HUES64 (cell line): ENCODE results near the gene ATP9A.

Experiments used
- H3K27ac ChIP-seq: 2 replicates; pipeline ENCODE4 v1.7.0; 2013; ENCODE audit warnings: low read depth, low read length, inconsistent platforms
- H3K27me3 ChIP-seq: 2 replicates; pipeline ENCODE4 v1.6.1; 2013; ENCODE audit warnings: mild to moderate bottlenecking, low read length; ENCODE audit not compliant: insufficient read depth
- H3K36me3 ChIP-seq: 2 replicates; pipeline ENCODE4 v1.6.1; 2013; ENCODE audit warnings: mild to moderate bottlenecking, low read length; ENCODE audit not compliant: insufficient read depth
- H3K4me1 ChIP-seq: 2 replicates; pipeline ENCODE4 v1.6.1; 2013; ENCODE audit warnings: mild to moderate bottlenecking, low read length, moderate library complexity; ENCODE audit not compliant: insufficient read depth
- H3K4me3 ChIP-seq: 2 replicates; pipeline ENCODE4 v1.5.1; 2013; ENCODE audit warnings: mild to moderate bottlenecking, low read length, moderate library complexity
- H3K9ac ChIP-seq: 2 replicates; pipeline ENCODE4 v1.6.1; 2013; ENCODE audit warnings: mild to moderate bottlenecking, low read depth, low read length
- H3K9me3 ChIP-seq: 2 replicates; pipeline ENCODE4 v1.6.1; 2013; ENCODE audit warnings: low read depth, low read length; ENCODE audit not compliant: insufficient read depth
- WGBS: fragments of 150-250, 120-280 bp; methylation state at CpG from one replicate; pipeline ENCODE4 v1.1.7; 2013; ENCODE audit warnings: missing lambda C conversion rate; 5-methylcytosine and 5-hydroxymethylcytosine counted together

The ATP9A gene

DNA sequence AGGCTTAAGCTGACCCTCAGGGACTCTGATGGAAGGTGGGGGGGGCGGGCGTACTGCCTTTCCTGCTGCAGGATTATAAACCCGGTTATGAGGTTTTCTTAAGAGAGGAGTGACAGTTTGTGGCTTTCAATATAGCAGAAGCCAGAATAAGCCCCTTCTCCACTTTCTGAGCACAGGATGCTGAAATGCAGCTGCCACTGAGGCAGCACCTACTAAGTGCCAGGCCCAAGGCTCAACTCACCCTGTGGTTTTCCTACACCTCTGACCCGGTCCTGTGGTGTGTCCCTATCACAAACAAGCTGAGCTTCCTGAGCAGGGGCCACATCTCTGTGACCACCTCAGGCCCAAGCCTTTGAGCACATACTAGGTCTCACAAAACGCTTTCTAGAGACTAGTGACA lies 166.1 kb downstream of the ATP9A start:
- peaks cover 13% of the 10 kb centered on the region for H3K4me1 ChIP-seq
- H3K4me3 ChIP-seq: no peak overlapping the region
- no peaks in the 10 kb centered on the region for H3K27me3 ChIP-seq
- H3K36me3 ChIP-seq: no peaks in the 10 kb centered on the region
- no peak overlapping the region for H3K27ac ChIP-seq
- H3K9ac ChIP-seq: no peak overlapping the region
- no peaks in the 10 kb centered on the region for H3K9me3 ChIP-seq
- 93% methylated on average over 5 of the region's 5 CpGs for WGBS

DNA sequence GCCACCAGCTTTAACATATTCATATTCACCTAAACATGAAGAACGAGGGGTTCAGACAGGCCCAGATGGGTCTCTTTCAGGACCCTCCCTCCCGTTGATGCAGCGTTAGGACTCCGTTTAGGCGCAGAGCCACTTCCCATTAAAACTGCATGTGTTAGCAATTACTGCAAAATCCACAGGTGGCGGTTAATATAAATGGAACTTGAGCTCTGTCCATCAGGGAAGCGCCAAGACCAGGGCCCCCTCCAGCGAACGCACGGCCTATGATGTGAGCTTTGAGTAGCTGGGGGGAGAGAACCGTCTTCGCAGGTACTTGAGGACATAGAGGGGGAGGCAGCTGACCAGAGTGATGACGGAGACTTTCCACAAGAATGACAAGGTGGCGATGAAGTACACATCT lies 167.2 kb downstream of the ATP9A start:
- Histone ChIP-seq H3K9me3 (no peaks in the 10 kb centered on the region), H3K27ac (no peak overlapping the region), H3K4me1 (peaks cover 16% of the 10 kb centered on the region), H3K27me3 (no peaks in the 10 kb centered on the region), H3K4me3 (no peak overlapping the region), H3K9ac (no peak overlapping the region), H3K36me3 (no peaks in the 10 kb centered on the region)
- 93% methylated on average over 14 of the region's 14 CpGs for WGBS

GRCh38 chr20:51600016-51600420 lies 168.2 kb downstream of the ATP9A start:
- Histone ChIP-seq H3K36me3 (no peaks in the 10 kb centered on the region), H3K9me3 (no peaks in the 10 kb centered on the region), H3K27ac (no peak overlapping the region), H3K4me3 (no peak overlapping the region), H3K27me3 (no peaks in the 10 kb centered on the region), H3K9ac (no peak overlapping the region), H3K4me1 (peaks cover 16% of the 10 kb centered on the region)
- 80% methylated on average over 7 of the region's 7 CpGs for WGBS

DNA sequence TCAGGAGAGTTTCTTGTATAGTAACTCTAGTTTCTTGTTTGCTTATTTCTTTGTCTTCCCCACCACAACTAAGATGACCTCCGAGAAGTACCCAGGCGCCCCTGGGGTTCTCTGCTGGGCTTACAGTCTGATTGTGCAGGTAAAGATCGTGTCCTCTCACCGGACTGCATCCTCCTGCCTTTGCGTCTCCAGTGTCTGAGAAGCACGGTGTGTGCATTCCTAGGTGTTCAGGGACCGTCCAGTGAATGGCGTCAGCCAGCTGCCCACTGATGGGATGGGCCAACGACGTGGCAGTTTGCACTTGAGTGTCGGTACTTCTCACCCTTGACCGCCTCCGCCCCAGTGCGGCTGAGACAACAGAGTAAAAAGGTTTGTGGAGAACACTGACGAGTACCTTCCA lies 169.6 kb downstream of the ATP9A start:
- Histone ChIP-seq H3K27ac (no peak overlapping the region), H3K9ac (no peak overlapping the region), H3K4me3 (no peak overlapping the region), H3K36me3 (no peaks in the 10 kb centered on the region), H3K4me1 (peaks cover 23% of the 10 kb centered on the region), H3K9me3 (no peaks in the 10 kb centered on the region), H3K27me3 (no peaks in the 10 kb centered on the region)
- whole genome bisulfite sequencing: 95% methylated on average over 15 of the region's 15 CpGs

DNA sequence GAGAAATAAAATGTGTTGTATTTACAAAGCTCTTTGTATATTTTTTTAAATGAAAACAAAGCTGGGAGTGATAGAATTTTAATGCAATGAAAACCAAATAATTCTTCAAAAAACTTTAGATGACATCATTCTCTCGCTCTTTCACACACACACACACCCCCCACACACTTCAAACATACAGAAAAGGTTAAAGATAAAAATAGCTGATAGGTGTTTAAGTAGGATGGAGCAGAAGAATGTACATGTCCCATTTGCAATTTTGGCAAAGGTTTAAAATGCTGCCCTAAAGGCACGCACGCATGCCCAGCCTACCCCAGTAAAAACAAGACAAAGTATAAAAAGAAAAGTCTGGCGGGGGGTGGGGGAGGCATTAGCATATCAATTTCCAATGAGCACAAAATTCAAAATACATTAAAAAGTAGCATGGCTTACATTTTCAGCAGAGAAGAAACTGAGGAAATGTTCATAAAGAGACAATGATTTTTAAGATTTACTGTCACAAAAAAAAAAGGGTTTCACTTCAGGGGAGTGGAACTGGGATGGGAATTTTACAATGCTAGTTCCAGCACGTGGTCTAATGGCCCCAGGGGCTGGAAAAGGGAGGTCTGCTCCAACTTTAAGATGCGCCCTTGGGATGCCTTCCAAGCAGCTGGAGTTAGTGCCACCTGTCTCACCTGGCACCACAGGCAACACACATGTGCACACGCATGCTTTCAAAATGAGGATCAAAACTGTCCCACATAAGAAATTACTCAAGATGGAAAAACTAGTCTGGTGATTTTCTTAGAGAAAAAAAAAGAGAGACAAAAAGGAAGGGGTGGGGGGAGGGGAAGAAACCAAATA lies 170.6 kb downstream of the ATP9A start:
- no peaks in the 10 kb centered on the region for H3K36me3 ChIP-seq
- H3K27me3 ChIP-seq: no peaks in the 10 kb centered on the region
- H3K27ac ChIP-seq: no peak overlapping the region
- H3K4me3 ChIP-seq: no peak overlapping the region
- 56% methylated on average over 5 of the region's 7 CpGs for WGBS
- no peak overlapping the region for H3K9ac ChIP-seq
- H3K4me1 ChIP-seq: peaks cover 23% of the 10 kb centered on the region
- H3K9me3 ChIP-seq: no peaks in the 10 kb centered on the region

GRCh38 chr20:51596668-51597388 lies 171.4 kb downstream of the ATP9A start:
- H3K27ac ChIP-seq: no peak overlapping the region
- 82% methylated on average over 13 of the region's 14 CpGs for WGBS
- H3K9ac ChIP-seq: no peak overlapping the region

DNA sequence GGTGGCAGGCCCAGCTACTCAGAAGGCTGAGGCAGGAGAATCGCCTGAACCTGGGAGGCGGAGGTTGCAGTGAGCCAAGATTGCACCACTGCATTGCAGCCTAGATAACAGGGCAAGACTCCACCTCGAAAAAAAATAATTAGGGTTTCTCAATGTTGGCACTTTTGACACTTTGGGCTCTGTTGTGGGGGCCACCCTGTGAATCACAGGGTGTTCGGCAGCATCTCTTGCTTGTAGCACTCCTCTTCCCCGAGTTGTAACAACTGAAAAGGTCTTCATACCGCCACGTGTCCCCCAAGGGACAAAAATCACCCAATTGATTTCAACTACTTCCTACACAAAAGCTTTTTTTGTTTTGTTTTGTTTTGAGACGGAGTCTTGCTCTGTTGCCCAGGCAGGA lies 172.4 kb downstream of the ATP9A start:
- no peak overlapping the region for H3K27ac ChIP-seq
- WGBS: 93% methylated on average over 8 of the region's 8 CpGs

More at GRCh38 chr20:51596668-51597388, 171.4 kb downstream of the ATP9A start:
- no peaks in the 10 kb centered on the region for H3K9me3 ChIP-seq
- peaks cover 23% of the 10 kb centered on the region for H3K4me1 ChIP-seq
- H3K36me3 ChIP-seq: no peaks in the 10 kb centered on the region
- H3K27me3 ChIP-seq: no peaks in the 10 kb centered on the region
- no peak overlapping the region for H3K4me3 ChIP-seq

DNA sequence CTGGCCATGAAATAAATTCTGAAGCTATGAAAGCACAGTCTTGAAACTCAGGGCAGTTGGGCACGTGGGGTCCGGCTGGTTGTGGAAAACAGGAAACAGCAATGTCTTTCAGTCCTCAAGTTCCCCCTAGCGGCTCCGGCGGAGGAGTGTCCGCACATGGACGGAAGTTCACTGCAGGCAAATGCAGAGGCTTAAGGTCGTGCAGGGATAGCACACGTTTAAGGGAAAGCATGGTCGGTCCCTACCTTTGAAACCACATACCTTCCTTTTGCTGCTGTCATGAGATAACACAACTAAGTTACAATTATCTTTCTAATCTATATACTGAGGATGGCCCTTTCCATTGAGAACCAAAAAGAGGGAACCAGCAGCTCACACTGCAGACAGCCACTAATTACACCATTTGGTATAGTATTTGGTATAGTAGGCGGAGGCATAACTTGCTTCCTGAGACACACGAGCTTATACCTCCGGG lies 173.1 kb downstream of the ATP9A start:
- no peak overlapping the region for H3K9ac ChIP-seq
- peaks cover 23% of the 10 kb centered on the region for H3K4me1 ChIP-seq
- no peaks in the 10 kb centered on the region for H3K36me3 ChIP-seq
- 23% methylated on average over 13 of the region's 13 CpGs for WGBS
- no peak overlapping the region for H3K4me3 ChIP-seq
- H3K27me3 ChIP-seq: no peaks in the 10 kb centered on the region
- H3K27ac ChIP-seq: no peak overlapping the region
- H3K9me3 ChIP-seq: no peaks in the 10 kb centered on the region

More for the DNA sequence above, 172.4 kb downstream of the ATP9A start:
- Histone ChIP-seq H3K27me3 (no peaks in the 10 kb centered on the region), H3K36me3 (no peaks in the 10 kb centered on the region), H3K4me1 (peaks cover 23% of the 10 kb centered on the region), H3K9me3 (no peaks in the 10 kb centered on the region), H3K9ac (no peak overlapping the region), H3K4me3 (no peak overlapping the region)

DNA sequence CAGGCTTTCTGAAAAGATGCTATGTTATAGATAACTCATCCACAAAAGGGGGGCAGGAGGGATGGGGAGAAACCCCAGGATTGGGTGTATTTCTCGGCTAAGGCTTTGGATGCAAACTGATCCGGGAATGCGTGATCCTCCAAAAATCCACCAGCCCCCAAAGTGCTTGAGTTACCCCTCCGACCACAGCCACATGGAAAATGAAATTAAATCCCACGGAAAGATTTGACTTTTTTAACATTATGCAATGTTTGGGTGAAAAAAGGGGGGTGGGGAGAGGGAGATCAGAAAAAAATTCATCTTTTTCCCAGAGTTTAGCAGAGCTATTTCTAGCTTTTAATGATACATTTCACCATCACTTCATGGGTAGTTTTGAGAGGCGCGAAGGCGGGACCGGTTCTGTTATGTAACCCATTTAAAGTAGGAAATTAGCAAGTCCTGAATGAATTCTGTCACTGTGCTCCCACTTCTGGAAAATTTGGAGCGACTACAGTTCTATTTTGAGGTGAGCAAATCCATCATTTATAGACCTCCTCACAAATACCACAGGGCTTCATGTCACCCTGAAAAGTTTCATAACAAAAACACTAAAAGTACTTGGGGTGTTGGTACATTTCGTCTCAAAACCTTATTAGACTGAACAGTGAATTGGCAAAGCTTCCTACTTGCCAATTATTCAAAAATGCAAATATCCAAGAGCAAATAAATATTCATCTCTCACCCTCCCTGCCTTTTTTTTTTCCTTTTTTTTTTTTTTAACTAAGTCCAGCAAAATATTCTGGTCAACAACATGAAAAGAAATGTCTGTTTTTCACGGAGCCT lies 173.7 kb downstream of the ATP9A start:
- Histone ChIP-seq H3K9ac (no peak overlapping the region), H3K27me3 (no peaks in the 10 kb centered on the region), H3K4me1 (peaks cover 23% of the 10 kb centered on the region), H3K9me3 (no peaks in the 10 kb centered on the region), H3K4me3 (no peak overlapping the region), H3K36me3 (no peaks in the 10 kb centered on the region), H3K27ac (no peak overlapping the region)
- 77% methylated on average over 11 of the region's 12 CpGs for WGBS

GRCh38 chr20:51593584-51593983 lies 174.6 kb downstream of the ATP9A start:
- Histone ChIP-seq H3K4me1 (peaks cover 23% of the 10 kb centered on the region), H3K4me3 (no peak overlapping the region), H3K27ac (no peak overlapping the region), H3K36me3 (no peaks in the 10 kb centered on the region), H3K9ac (no peak overlapping the region), H3K9me3 (no peaks in the 10 kb centered on the region), H3K27me3 (no peaks in the 10 kb centered on the region)
- WGBS: 92% methylated on average over 2 of the region's 2 CpGs

GRCh38 chr20:51592564-51592963 lies 175.6 kb downstream of the ATP9A start:
- Histone ChIP-seq H3K27ac (no peak overlapping the region), H3K36me3 (no peaks in the 10 kb centered on the region), H3K4me3 (no peak overlapping the region), H3K9me3 (no peaks in the 10 kb centered on the region), H3K4me1 (peaks cover 16% of the 10 kb centered on the region), H3K27me3 (no peaks in the 10 kb centered on the region), H3K9ac (no peak overlapping the region)
- 92% methylated on average over 8 of the region's 8 CpGs for WGBS
